COLO668 (cell line): ENCODE results near the gene PRKN.

Experiments used
- DNase-seq: peaks from one replicate; lab custom pipeline; 2025; ENCODE audit not compliant: unreplicated experiment; lab: John Stamatoyannopoulos, UW

PRKN gene

DNA sequence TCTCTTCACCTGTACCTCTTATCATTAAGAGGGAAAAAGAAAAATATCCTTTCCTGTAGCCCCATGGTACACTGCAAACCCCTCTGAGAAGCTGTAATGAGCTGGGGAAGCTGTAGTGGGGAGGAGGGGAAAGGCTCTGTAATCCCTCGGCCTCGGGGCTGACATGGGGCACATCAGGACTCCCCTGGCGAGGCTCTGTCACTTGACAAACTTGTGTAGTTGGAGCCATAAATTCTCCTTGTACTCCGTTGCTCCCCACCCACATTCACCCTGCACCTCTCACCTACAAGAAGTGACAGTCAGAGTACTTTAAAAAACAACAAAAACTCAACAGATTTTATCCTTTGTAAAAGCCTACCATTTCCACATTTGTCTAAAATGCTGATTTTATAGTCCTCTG is 978.0 kb downstream of the PRKN start:
- no peak for DNase-seq

- DNase-seq, result peak; percentile 0
Measured at GRCh38 chr6:161748535-161749416, 978.8 kb downstream of the PRKN start.

DNA sequence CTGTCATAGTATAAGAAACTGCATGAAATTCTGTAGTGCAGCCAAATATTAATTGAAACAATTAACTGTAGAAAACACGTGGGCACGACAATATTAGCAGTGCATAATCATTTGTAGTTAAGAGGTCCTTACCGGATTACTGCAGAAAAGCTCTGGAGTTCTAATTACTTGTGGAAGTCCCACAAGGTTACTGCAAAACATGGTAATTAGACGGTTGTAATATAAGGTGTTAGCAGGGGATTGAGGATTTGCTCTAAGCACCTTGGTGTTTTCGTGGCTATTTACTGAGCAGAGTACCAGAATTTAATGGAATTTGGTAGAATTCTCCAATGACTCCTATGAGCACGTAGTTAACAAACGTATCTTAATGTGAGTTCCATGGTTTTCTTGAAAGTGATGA is 980.1 kb downstream of the PRKN start:
- DNase-seq, result no peak

GRCh38 chr6:161745594-161746141 is 981.9 kb downstream of the PRKN start:
- DNase-seq, result no peak

- DNase-seq, result no peak
Measured at GRCh38 chr6:161745128-161745527, 982.4 kb downstream of the PRKN start.

- no peak for DNase-seq
Measured at GRCh38 chr6:161744211-161745067, 983.1 kb downstream of the PRKN start.

GRCh38 chr6:161743509-161744178 is 983.9 kb downstream of the PRKN start:
- DNase-seq, result no peak

GRCh38 chr6:161740486-161740885 is 987.1 kb downstream of the PRKN start:
- no peak for DNase-seq

DNA sequence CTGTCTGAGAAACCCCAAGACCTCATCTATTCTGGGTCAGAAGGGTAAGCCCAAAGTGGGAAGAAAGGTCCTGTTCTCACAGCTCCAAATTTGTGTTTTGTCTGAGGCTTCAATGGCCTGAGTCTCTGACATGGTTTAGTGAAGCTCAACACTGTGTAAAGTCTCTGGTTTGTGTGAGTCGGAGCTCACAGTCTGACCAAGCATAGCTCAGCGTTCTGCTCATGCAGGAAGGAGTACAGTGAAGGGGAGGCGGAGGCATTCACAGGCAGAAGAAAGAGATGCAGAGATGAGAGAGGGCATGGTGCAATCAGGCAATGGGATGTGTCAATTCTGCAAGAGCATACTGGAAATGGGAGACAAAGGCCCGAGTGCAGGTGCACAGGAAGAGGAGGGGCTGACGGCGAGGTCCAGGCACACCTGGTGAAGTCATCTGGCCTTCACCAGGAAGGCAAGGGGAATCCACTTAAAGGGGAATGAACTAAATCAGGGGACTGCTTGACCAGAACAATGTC is 990.7 kb downstream of the PRKN start:
- no peak for DNase-seq

- DNase-seq, result no peak
Measured at GRCh38 chr6:161736326-161736725, 991.2 kb downstream of the PRKN start.

DNA sequence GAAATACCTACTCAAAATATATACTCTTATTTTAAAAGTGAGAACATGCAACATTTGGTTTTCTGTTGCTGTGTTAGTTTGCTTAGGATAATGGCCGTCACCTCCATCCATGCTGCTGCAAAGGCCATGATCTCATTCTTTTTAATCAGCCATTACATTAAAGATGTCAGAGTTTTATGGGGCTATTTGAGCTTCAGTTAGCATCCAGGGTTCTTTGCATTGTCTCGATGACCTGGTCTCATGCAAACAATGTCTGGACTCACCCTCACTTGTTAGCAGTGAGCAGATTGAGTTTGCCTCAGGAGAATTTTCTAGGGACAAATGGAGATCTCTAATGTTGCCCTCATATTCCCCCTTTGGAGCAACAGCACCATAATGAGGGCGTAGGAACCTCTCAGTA is 995.0 kb downstream of the PRKN start:
- no peak for DNase-seq

DNA sequence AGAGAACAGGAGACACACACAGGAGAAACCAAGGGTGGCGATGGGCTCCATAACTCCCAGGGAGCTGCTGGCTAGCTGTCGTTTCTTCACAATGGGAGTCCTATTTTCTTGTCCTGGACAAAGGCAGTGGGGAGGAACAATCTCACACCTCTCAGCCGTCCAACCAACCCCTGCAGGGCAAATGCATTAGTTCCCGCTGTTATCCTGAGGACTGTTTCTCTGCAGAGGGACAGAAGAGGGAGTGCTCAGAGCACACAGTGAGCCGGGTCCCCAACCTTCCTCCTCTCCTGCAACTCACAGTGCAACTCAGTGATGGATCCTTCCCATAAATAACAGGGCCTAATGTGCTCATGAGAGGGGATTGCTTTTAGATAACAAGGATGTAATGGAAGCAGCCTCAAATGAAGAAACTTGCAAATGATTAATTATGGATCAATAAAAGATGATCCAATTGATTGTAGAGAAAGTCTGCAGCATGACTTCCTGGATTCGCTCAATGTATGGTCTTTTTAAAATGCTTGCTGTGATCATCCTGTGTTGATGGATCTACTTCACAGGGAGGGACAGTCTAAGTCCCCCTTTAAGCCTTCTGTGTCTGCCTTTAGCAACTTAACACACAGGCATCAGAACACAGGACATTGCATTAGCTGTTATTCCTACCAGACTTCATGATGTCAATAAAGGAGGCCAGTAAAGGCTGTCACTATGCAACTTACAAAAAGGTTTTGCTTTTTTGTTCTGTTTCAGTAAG is 1000.3 kb downstream of the PRKN start:
- DNase-seq, result no peak

DNA sequence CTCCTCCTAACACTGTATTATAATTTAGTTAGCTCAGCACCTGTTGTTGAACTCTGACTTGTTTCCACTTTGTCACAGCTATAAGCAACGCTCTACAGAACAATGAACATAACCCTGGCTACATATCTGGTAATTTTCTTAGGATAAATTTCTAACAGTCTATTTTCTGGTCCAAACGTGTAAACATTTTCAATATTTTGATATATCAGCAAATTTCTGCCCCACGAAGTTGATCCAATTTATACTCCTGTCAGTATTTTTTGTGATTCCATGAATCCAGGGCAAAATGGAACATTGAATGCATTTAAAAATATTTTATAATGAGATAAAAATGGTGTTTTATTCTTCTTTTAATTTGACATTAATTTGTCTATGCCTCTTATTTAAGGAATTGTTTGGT is 1005.2 kb downstream of the PRKN start:
- no peak for DNase-seq

DNA sequence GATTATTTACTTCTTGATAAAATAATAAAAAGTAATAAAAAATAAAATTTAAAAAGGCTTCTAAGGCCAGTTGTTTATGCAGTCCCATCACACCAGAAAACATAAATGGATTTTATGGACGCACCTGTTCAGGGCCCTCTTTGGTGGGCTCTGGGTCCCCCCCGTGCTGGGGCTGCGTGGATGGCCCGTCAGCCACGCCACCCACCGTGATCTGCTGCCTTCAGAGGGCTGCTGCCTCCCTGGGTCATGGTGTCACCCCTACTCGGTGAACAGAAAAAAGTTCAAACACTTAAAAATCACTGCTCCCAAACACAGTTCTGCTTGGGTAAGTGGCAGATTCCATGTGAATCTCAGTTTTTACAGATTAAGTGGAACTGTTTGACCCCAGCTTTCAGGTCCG is 1006.1 kb downstream of the PRKN start:
- DNase-seq, result no peak

GRCh38 chr6:161716176-161716575 is 1011.4 kb downstream of the PRKN start:
- DNase-seq, result no peak

- DNase-seq, result no peak
Measured at GRCh38 chr6:161711938-161712337, 1015.6 kb downstream of the PRKN start.

DNA sequence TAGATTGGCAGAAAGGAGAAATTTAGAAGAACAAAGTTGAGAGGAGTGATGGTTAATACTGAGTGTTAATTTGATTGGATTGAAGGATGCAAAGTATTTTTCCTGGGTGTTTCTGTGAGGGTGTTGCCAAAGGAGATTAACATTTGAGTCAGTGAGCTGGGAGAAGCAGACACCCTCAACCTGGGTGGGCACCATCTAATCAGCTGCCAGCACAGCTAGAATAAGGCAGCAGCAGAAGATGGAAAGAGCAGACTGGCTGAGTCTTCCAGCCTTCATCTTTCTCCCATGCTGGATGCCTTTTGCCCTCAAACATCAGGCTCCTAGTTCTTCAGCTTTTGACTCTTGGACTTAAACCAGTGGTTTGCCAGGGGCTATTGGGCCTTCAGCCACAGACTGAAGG is 1016.1 kb downstream of the PRKN start:
- no peak for DNase-seq

DNA sequence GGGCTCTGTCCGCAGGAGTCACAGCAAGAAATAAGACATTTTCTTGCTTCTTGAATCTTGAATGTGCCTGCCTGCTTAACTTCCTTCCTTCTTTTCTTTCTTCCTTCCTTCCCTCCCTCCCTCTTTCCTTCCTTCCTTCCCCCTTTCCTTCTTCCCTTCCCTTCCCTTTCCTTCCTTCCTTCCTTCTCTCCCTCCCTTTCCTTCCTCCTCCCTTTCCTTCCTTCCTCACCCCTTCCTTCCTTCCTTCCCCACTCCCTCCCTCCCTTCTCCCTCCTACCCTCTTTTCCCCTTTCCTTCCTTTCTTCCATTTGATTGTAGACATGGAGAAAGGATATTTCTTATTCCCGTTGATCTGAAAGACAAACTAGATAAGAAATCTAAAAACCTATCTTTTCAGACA is 1016.9 kb downstream of the PRKN start:
- no peak for DNase-seq

DNA sequence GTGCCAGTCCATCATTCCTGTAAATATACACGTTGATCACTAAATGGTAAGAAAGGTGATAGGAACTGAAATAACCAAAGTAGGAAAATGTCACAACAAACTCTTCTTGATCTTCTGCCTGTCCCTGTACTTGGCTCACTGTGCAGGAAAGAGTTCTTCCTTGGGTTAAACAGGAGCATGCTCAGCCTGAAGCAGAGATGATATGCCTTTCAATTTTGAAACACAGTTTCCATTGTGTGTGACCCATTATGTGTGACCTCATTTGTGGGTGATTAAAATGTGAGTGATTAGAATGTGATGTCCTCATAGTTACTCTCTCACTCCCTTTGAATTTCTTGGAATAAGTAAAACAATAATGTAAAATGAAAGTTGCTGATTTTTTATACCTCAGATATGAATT is 1026.5 kb downstream of the PRKN start:
- DNase-seq, result no peak

DNA sequence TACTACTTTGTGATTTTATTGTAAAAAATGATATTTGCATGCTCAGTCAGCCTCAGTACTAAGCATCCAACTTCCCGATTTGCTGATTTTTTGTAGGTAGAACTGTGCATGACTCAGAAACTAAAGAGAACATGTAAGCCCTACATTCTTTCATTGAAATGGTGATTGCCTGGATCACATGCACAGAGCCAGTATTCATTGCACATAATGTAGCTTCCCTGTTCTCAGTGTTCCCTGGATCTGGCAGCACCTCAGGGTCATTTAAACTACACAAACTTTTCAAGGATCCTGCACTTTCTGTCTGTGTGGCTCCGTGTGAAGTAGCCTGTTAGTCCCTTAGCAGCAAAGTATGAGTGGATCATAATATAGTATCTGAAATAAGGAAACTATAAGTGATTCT is 1030.8 kb downstream of the PRKN start:
- no peak for DNase-seq
